ENCODE results near the gene RASA2.

DNA sequence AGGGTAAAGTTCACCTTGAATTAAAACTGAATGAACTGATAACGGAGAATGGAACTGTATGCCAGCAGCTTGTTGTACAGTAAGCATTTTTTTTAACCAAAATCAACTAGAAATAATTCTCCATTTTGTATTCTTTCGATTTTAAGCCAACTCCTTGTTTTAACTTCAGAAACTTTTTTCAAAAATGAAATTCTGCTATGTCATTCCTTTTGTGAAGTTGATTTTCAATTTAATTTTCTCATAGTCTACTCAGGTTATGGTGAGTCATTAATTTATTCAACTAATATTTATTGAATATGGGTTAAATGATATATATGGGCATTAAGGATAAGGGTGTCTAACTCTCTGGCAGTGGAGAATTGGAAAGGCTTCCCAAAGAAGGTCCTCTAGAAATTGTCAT is 53.7 kb downstream of the RASA2 start:
- TF ChIP-seq EZH2 (optimal IDR thresholded peaks at IDR 0.05; ENCODE audit: low read depth, low read length), result no peak
- TF ChIP-seq, protein P1, sequence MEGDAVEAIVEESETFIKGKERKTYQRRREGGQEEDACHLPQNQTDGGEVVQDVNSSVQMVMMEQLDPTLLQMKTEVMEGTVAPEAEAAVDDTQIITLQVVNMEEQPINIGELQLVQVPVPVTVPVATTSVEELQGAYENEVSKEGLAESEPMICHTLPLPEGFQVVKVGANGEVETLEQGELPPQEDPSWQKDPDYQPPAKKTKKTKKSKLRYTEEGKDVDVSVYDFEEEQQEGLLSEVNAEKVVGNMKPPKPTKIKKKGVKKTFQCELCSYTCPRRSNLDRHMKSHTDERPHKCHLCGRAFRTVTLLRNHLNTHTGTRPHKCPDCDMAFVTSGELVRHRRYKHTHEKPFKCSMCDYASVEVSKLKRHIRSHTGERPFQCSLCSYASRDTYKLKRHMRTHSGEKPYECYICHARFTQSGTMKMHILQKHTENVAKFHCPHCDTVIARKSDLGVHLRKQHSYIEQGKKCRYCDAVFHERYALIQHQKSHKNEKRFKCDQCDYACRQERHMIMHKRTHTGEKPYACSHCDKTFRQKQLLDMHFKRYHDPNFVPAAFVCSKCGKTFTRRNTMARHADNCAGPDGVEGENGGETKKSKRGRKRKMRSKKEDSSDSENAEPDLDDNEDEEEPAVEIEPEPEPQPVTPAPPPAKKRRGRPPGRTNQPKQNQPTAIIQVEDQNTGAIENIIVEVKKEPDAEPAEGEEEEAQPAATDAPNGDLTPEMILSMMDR (IDR thresholded peaks at IDR 0.05; ENCODE audit: low read length), result no peak
